GM12873 (cell line): ENCODE data around the gene FBXO8.

ENCODE experiments used
- CTCF ChIP-seq: IDR thresholded peaks from 2 replicates; pipeline ENCODE4 v1.5.1; 2012; ENCODE audit warnings: low read depth, mild to moderate bottlenecking, moderate library complexity, low read length, control low read depth; ENCODE audit not compliant: insufficient read depth; ENCODE audit errors: missing control alignments

Gene FBXO8

GRCh38 chr4:174317531-174317930 is 34.1 kb upstream of the FBXO8 start:
- TF ChIP-seq CTCF: no peak

- TF ChIP-seq CTCF: no peak
Observed at GRCh38 chr4:174316954-174317353, 33.5 kb upstream of the FBXO8 start.

- TF ChIP-seq CTCF: no peak
Observed at GRCh38 chr4:174316546-174316945, 33.1 kb upstream of the FBXO8 start.

- no peak for TF ChIP-seq CTCF
Observed at GRCh38 chr4:174314770-174315169, 31.3 kb upstream of the FBXO8 start.

GRCh38 chr4:174314274-174314673 is 30.8 kb upstream of the FBXO8 start:
- no peak for TF ChIP-seq CTCF

GRCh38 chr4:174312993-174313392 is 29.5 kb upstream of the FBXO8 start:
- no peak for TF ChIP-seq CTCF

- no peak for TF ChIP-seq CTCF
Observed at GRCh38 chr4:174307694-174308093, 24.2 kb upstream of the FBXO8 start.
